MM.1S (cell line): ENCODE data around the gene ZNF608.

ENCODE experiments used
- EZH2 ChIP-seq: fragments of 300-600 bp; sonication (generic); optimal IDR thresholded peaks from 2 replicates; pipeline ENCODE3; 2017; ENCODE audit warnings: low read depth, mild to moderate bottlenecking, antibody characterized with exemption, low read length, mixed read lengths
- TF ChIP-seq, protein P1 (sequence below): fragments of 300-600 bp; sonication (generic); IDR thresholded peaks from 2 replicates; pipeline ENCODE4 v1.5.1; 2016; ENCODE audit warnings: antibody characterized with exemption, low read length, mixed read lengths

DNA sequence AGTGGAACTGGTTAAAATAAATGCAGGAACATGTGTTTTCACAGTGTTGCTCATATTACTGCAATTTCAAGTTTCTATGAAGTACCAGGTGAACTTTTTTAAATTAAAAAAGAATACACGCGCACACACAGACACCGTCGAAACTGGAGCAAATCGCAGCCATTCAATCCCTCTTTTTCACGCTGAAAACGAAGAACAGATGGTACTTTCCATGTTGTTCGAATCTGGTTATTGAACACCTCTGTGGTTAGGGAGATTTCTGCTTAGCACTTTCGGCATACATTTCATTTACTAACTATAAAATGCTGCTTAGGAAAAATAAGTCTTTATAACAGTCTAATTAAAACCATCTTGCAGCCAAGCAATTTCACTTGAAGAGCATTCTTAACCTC, 6.8 kb downstream of the ZNF608 start:
- TF ChIP-seq, protein P1, sequence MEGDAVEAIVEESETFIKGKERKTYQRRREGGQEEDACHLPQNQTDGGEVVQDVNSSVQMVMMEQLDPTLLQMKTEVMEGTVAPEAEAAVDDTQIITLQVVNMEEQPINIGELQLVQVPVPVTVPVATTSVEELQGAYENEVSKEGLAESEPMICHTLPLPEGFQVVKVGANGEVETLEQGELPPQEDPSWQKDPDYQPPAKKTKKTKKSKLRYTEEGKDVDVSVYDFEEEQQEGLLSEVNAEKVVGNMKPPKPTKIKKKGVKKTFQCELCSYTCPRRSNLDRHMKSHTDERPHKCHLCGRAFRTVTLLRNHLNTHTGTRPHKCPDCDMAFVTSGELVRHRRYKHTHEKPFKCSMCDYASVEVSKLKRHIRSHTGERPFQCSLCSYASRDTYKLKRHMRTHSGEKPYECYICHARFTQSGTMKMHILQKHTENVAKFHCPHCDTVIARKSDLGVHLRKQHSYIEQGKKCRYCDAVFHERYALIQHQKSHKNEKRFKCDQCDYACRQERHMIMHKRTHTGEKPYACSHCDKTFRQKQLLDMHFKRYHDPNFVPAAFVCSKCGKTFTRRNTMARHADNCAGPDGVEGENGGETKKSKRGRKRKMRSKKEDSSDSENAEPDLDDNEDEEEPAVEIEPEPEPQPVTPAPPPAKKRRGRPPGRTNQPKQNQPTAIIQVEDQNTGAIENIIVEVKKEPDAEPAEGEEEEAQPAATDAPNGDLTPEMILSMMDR: no peak
- no peak for TF ChIP-seq EZH2
